ENCODE results near the gene PIGK. TPM values are rescaled to one million over a fixed set of nuclear protein-coding genes. Genes with fewer than 3 reads are reported as not detected.

The PIGK gene
- polyA plus RNA-seq, 3 donors = 4.0 to 24.7 (median 19.4) TPM

- Histone ChIP-seq H3K9me3 (replicated peaks in 1 of 2; ENCODE audit: control insufficient read depth in 1 of 2, insufficient read depth in 1 of 2, low read length in 2 of 2) (no peaks in the 10 kb centered on the region), H3K36me3 (replicated peaks in 1 of 2; ENCODE audit: control insufficient read depth in 1 of 2, insufficient read depth in 2 of 2, low read length in 2 of 2) (no peaks in the 10 kb centered on the region), H3K4me1 (ENCODE audit: control insufficient read depth in 1 of 2, insufficient read depth in 2 of 2, low read length in 2 of 2) (no peaks in the 10 kb centered on the region), H3K79me2 (ENCODE audit: insufficient read depth, low read length) (no peaks in the 10 kb centered on the region), H4K20me1 (ENCODE audit: insufficient read depth, low read length) (no peaks in the 10 kb centered on the region), H3K4me2 (replicated peaks; ENCODE audit: extremely low read depth, low read length, poor library complexity, severe bottlenecking) (no peak overlapping the region), H3K27ac (ENCODE audit: low read depth in 1 of 2, low read length in 2 of 2) (no peak overlapping the region), H2AFZ (ENCODE audit: insufficient read depth, low read depth, low read length, poor library complexity, severe bottlenecking) (no peak overlapping the region), H3K9ac (ENCODE audit: insufficient read depth, low read length, poor library complexity, severe bottlenecking) (no peak overlapping the region), H3K4me3 (replicated peaks in 1 of 3; ENCODE audit: low read depth in 2 of 3, low read length in 3 of 3) (no peak overlapping the region), H3K27me3 (ENCODE audit: control insufficient read depth in 2 of 2, insufficient read depth in 2 of 2, low read length in 2 of 2) (no peaks in the 10 kb centered on the region)
- TF ChIP-seq CTCF (IDR thresholded peaks at IDR 0.05) = no peak
- Mint-ChIP-seq H3K9me3 (peaks cover 0 to 2% (median 0%) of the 10 kb centered on the region in 7 donors), H3K4me1 (no peaks in the 10 kb centered on the region), H3K36me3 (peaks cover 0 to 3% of the 10 kb centered on the region in 2 donors), H3K27me3 (ENCODE audit: low read depth in 3 of 3) (no peaks in the 10 kb centered on the region), H3K4me3 (no peak overlapping the region), H3K27ac (no peak overlapping the region)
- DNase-seq = no peak
- intact Hi-C loops (cut with micrococcal nuclease) = loop anchor here in 1 of 2 donors (10.0 kb wide), 1 partner anchor 1140 kb away; no protein-coding TSS in a partner anchor
- 100% methylated on average over 1 of the region's 2 CpGs for WGBS (ENCODE audit: insufficient coverage)
These were observed 84.9 kb downstream of the PIGK start for GRCh38 chr1:77134359-77134758.

GRCh38 chr1:77133731-77134358 is 85.4 kb downstream of the PIGK start:
- WGBS (ENCODE audit: insufficient coverage) = 71% methylated on average over 1 of the region's 3 CpGs
- Histone ChIP-seq H2AFZ (ENCODE audit: insufficient read depth, low read depth, low read length, poor library complexity, severe bottlenecking) (no peak overlapping the region), H4K20me1 (ENCODE audit: insufficient read depth, low read length) (no peaks in the 10 kb centered on the region), H3K36me3 (replicated peaks in 1 of 2; ENCODE audit: control insufficient read depth in 1 of 2, insufficient read depth in 2 of 2, low read length in 2 of 2) (no peaks in the 10 kb centered on the region), H3K79me2 (ENCODE audit: insufficient read depth, low read length) (no peaks in the 10 kb centered on the region), H3K4me2 (replicated peaks; ENCODE audit: extremely low read depth, low read length, poor library complexity, severe bottlenecking) (no peak overlapping the region), H3K27me3 (ENCODE audit: control insufficient read depth in 2 of 2, insufficient read depth in 2 of 2, low read length in 2 of 2) (no peaks in the 10 kb centered on the region), H3K9me3 (replicated peaks in 1 of 2; ENCODE audit: control insufficient read depth in 1 of 2, insufficient read depth in 1 of 2, low read length in 2 of 2) (no peaks in the 10 kb centered on the region), H3K9ac (ENCODE audit: insufficient read depth, low read length, poor library complexity, severe bottlenecking) (no peak overlapping the region), H3K4me3 (replicated peaks in 1 of 3; ENCODE audit: low read depth in 2 of 3, low read length in 3 of 3) (no peak overlapping the region), H3K27ac (ENCODE audit: low read depth in 1 of 2, low read length in 2 of 2) (no peak overlapping the region), H3K4me1 (ENCODE audit: control insufficient read depth in 1 of 2, insufficient read depth in 2 of 2, low read length in 2 of 2) (no peaks in the 10 kb centered on the region)
- H3K36me3 Mint-ChIP-seq = peaks cover 0 to 3% of the 10 kb centered on the region in 2 donors
- H3K4me1 Mint-ChIP-seq = no peaks in the 10 kb centered on the region
- no peak overlapping the region for H3K27ac Mint-ChIP-seq
- DNase-seq = no peak
- intact Hi-C loops (cut with micrococcal nuclease) = loop anchor here in 1 of 2 donors (10.0 kb wide), 1 partner anchor 1139 kb away; no protein-coding TSS in a partner anchor
- no peak for TF ChIP-seq CTCF (IDR thresholded peaks at IDR 0.05)
- no peak overlapping the region for H3K4me3 Mint-ChIP-seq
- peaks cover 0 to 2% (median 0%) of the 10 kb centered on the region in 7 donors for H3K9me3 Mint-ChIP-seq
- no peaks in the 10 kb centered on the region for H3K27me3 Mint-ChIP-seq (ENCODE audit: low read depth in 3 of 3)
